Measurements from ENCODE around the gene GTF3C5. TPM values are rescaled to one million over a fixed set of nuclear protein-coding genes. Genes with fewer than 3 reads are reported as not detected.

Gene GTF3C5
- total RNA-seq, 1 experiment from 2014 or later = 48.3 TPM

Other genes with a start within 250 kb of the GTF3C5 start
- not detected in 2 replicates for gene AK8, start 152.7 kb upstream of the GTF3C5 start, total RNA-seq (2014; rRNA removed; shearing (Covaris generic))
- gene SPACA9, start 152.1 kb upstream of the GTF3C5 start, total RNA-seq (2014; rRNA removed; shearing (Covaris generic)) = 3.3 and 5.6 TPM in 2 replicates
- 16.5 and 20.7 TPM in 2 replicates for gene TSC1, start 86.4 kb upstream of the GTF3C5 start, total RNA-seq (2014; rRNA removed; shearing (Covaris generic))
- not detected in 2 replicates for gene GFI1B, start 52.3 kb upstream of the GTF3C5 start, total RNA-seq (2014; rRNA removed; shearing (Covaris generic))
- 0.12 TPM in 1 of 2 replicates, not detected in the other for gene CEL, start 31.0 kb downstream of the GTF3C5 start, total RNA-seq (2014; rRNA removed; shearing (Covaris generic))
- 12.5 and 18.9 TPM in 2 replicates for gene RALGDS, start 90.2 kb downstream of the GTF3C5 start, total RNA-seq (2014; rRNA removed; shearing (Covaris generic))
- 0.59 and 1.3 TPM in 2 replicates for gene GBGT1, start 132.9 kb downstream of the GTF3C5 start, total RNA-seq (2014; rRNA removed; shearing (Covaris generic))
- gene OBP2B, start 178.3 kb downstream of the GTF3C5 start, total RNA-seq (2014; rRNA removed; shearing (Covaris generic)) = not detected in 2 replicates
- not detected in 2 replicates for gene ABO, start 244.2 kb downstream of the GTF3C5 start, total RNA-seq (2014; rRNA removed; shearing (Covaris generic))